ENCODE results near the gene S100A16.

Gene S100A16

DNA sequence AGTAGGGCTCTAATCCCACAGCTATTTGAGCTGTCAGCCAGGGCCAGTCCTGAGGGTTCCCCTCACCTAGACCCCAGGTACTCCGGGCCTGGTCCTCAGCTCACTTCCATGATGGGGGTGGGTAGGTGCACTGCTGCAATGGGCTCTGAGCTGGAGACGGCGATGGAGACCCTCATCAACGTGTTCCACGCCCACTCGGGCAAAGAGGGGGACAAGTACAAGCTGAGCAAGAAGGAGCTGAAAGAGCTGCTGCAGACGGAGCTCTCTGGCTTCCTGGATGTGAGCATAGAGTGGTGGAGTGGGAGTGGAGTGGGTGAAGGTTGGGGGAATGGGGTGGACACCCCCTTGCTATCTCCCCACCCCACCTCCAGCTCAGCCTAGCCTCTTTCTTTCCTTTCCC is 17.4 kb upstream of the S100A16 start:
- DNase-seq (ENCODE audit: low read depth, low spot score): no peak
- H3K4me3 ChIP-seq (ENCODE audit: low read depth, low read length): no peak overlapping the region
- POLR2A ChIA-PET: interaction anchor here (0.6 to 1.3 kb wide), 3 partner anchors 22 to 360 kb away, joined by 3 read pairs; partner anchors contain the start of genes RPS27 and S100A6
- CTCF ChIA-PET: interaction anchor here (0.7 to 14.0 kb wide), 7 partner anchors 14 to 356 kb away, joined by 3 to 178 read pairs (median 56); partner anchors contain the start of genes ILF2, RAB13, S100A14 and S100A16
- no peak for TF ChIP-seq CTCF (IDR thresholded peaks at IDR 0.05; ENCODE audit: insufficient read depth, low read length, missing control alignments)

GRCh38 chr1:153629971-153630370 is 17.0 kb upstream of the S100A16 start:
- ChIA-PET POLR2A (interaction anchor here (1.3 to 1.9 kb wide), 2 partner anchors 17 to 360 kb away, joined by 3 to 7 read pairs; partner anchors contain the start of genes RPS27 and S100A16), CTCF (interaction anchor here (0.7 to 14.0 kb wide), 6 partner anchors 13 to 356 kb away, joined by 3 to 178 read pairs (median 58); partner anchors contain the start of genes RAB13, S100A14, S100A16 and S100A6)
- no peak for TF ChIP-seq CTCF (IDR thresholded peaks at IDR 0.05; ENCODE audit: insufficient read depth, low read length, missing control alignments)
- DNase-seq (ENCODE audit: low read depth, low spot score): no peak
- no peak overlapping the region for H3K4me3 ChIP-seq (ENCODE audit: low read depth, low read length)

GRCh38 chr1:153629343-153629665 is 16.4 kb upstream of the S100A16 start:
- CTCF ChIA-PET: interaction anchor here (6.0 to 14.0 kb wide), 4 partner anchors 13 to 120 kb away, joined by 56 to 178 read pairs (median 65); partner anchors contain the start of genes S100A14, S100A16 and S100A6
- no peak for TF ChIP-seq CTCF (IDR thresholded peaks at IDR 0.05; ENCODE audit: insufficient read depth, low read length, missing control alignments)
- no peak for DNase-seq (ENCODE audit: low read depth, low spot score)
- POLR2A ChIA-PET: interaction anchor here (1.9 kb wide), 1 partner anchor 16 kb away, joined by 7 read pairs; the partner anchor contains the start of gene S100A16
- no peak overlapping the region for H3K4me3 ChIP-seq (ENCODE audit: low read depth, low read length)

DNA sequence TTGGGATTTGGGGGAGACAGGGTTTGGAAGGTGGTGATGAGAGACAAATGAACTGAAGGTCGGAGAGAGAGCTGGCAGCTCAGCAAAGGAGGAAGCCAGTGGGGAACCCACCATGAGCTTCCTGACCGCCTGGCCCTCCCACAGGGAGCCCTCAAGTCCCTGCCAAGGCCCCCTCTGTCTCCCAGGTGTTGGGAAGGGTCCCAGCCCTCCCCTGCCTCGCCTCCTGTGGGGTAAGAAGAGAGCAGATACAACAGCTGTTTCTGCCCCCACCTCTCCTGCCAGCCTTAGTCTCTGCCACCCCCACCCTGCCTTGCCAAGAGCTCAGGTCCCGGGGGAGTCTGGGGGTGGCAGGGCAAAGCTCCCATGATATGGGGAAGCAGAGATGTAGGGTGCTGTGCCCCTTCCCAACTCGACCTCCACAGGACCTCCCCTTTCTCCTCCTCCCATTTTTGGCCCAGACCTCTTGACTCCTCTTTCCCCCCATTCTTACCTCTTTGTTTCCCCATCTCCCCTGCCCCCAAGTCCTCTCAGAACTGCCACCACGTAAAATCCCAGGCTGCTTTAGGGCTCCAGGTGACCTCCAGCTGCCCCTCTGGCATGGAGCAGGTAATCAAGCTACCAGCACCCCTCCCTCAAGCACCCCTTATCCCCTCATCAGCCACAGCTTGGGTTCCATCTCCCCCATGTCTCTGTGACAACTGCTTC is 15.9 kb upstream of the S100A16 start:
- H3K4me3 ChIP-seq (ENCODE audit: low read depth, low read length): no peak overlapping the region
- TF ChIP-seq CTCF (IDR thresholded peaks at IDR 0.05; ENCODE audit: insufficient read depth, low read length, missing control alignments): no peak
- ChIA-PET POLR2A (interaction anchor here (1.9 kb wide), 1 partner anchor 16 kb away, joined by 7 read pairs; the partner anchor contains the start of gene S100A16), CTCF (interaction anchor here (1.4 to 14.0 kb wide), 8 partner anchors 12 to 276 kb away, joined by 3 to 178 read pairs (median 35); partner anchors contain the start of genes S100A14, S100A16 and S100A6)
- DNase-seq (ENCODE audit: low read depth, low spot score): no peak

DNA sequence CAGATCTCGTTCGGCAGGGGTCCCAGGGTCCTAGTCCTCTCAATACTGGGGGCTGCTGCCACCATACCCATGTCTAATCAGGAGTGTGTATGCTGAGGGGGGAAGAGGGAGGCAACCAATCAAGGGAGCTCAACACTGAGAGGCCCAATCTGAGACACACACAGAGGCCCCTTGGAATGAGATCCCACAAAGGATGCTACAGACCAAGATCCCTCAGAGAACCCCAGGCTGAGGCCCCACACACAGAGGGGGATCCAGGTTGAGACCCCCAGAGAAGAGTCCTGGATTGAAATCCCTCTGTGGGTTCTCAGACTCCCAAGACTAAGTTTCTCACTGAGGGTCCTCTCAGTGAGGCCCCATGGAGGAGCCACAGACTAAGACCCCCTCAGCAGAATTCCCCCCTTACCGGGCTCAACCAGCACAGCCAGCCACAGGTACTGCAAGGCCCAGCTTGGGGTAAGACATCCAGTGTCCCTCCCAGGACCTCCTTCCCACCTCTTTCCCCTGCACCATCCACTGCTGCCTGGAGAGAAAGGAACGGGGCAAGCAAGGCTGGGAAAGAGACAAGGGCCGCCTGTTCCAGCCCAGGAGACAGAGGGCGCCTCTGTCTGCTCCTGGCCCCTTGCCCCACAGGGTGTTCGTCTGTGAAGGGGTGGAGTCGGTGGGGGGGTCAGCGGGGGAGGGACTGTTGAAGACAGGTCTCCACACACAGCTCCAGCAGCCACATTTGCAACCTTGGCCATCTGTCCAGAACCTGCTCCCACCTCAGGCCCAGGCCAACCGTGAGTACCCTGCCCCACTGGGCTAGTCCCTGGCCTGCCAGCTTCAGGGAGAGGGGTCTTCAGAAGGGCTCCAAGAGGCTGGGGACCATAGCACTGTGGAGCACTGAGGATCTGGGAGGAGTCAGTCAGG is 15.0 kb upstream of the S100A16 start, which contains the start of gene S100A1:
S100A1 (plus strand) TSS at position 720 of the 912 bp plus-strand sequence. CDS start 2,088 bp downstream, outside the sequence.
- DNase-seq (ENCODE audit: low read depth, low spot score): no peak
- POLR2A ChIA-PET: interaction anchor here (0.6 to 2.7 kb wide), 33 partner anchors 9 to 362 kb away, joined by 3 to 127 read pairs (median 5); partner anchors contain the start of genes CREB3L4, DENND4B, ILF2 and INTS3

More for the DNA sequence above, 15.0 kb upstream of the S100A16 start, which contains the start of gene S100A1:
- peak within 1 kb of the TSS; percentile 84 for H3K4me3 ChIP-seq (ENCODE audit: low read depth, low read length)
- CTCF ChIA-PET: interaction anchor here (0.7 to 14.0 kb wide), 23 partner anchors 10 to 325 kb away, joined by 3 to 178 read pairs (median 4); partner anchors contain the start of genes S100A14, S100A16 and S100A6
- TF ChIP-seq CTCF (IDR thresholded peaks at IDR 0.05; ENCODE audit: insufficient read depth, low read length, missing control alignments): no peak
